Spleen (tissue), 11 donors: ENCODE results near the gene WDR49. TPM values are rescaled to one million over a fixed set of nuclear protein-coding genes. Genes with fewer than 3 reads are reported as not detected.

Source experiments
- DNase-seq: peaks from one replicate; pipeline ENCODE4 v3.0.0-alpha.2; 2020
- H3K27ac ChIP-seq, 8 donors: fragments of 200-600 bp; sonication (generic) in 7 of 8; 1 replicate in 4 of 8; 2 replicates in 4 of 8; pipeline versions ENCODE4 v1.5.0 to v1.8.0; 2016 to 2021; ENCODE audit warnings: inconsistent platforms in 4 of 8, mild to moderate bottlenecking in 4 of 8, moderate library complexity in 1 of 8
- H3K27me3 ChIP-seq, 7 donors: fragments of 200-600 bp; sonication (generic) in 6 of 7; replicated peaks in 1 of 7; 1 replicate in 4 of 7; 2 replicates in 3 of 7; pipeline versions ENCODE4 v1.5.0 to v1.8.0; 2016 to 2021; ENCODE audit warnings: inconsistent platforms in 3 of 7, mild to moderate bottlenecking in 1 of 7
- H3K36me3 ChIP-seq, 6 donors: fragments of 200-600 bp; sonication (generic) in 5 of 6; 1 replicate in 4 of 6; 2 replicates in 2 of 6; pipeline versions ENCODE4 v1.5.0 to v1.8.0; 2016 to 2021; ENCODE audit warnings: inconsistent platforms in 2 of 6
- H3K4me1 ChIP-seq, 6 donors: fragments of 200-600 bp; sonication (generic) in 5 of 6; 1 replicate in 3 of 6; 2 replicates in 3 of 6; pipeline versions ENCODE4 v1.5.0 to v1.8.0; 2016 to 2021; ENCODE audit warnings: inconsistent platforms in 3 of 6
- H3K4me3 ChIP-seq, 8 donors: fragments of 200-600 bp; sonication (generic) in 7 of 8; 1 replicate in 4 of 8; 2 replicates in 4 of 8; pipeline versions ENCODE4 v1.5.0 to v1.8.0; 2016 to 2021; ENCODE audit warnings: inconsistent platforms in 4 of 8, mild to moderate bottlenecking in 4 of 8, moderate library complexity in 2 of 8
- H3K9me3 ChIP-seq, 8 donors: fragments of 200-600 bp; sonication (generic) in 7 of 8; 1 replicate in 4 of 8; 2 replicates in 4 of 8; pipeline versions ENCODE4 v1.5.0 to v1.8.0; 2016 to 2021; ENCODE audit warnings: inconsistent platforms in 4 of 8
- POLR2A ChIP-seq, 3 donors: fragments of 450-650 bp; IDR thresholded peaks; one replicate each; pipeline ENCODE4 v1.5.1; 2017; ENCODE audit warnings: antibody characterized with exemption in 3 of 3, mild to moderate bottlenecking in 1 of 3
- POLR2AphosphoS5 ChIP-seq, 3 donors: sonication (generic); formaldehyde crosslinking; IDR thresholded peaks; one replicate each; pipeline ENCODE4 v1.5.1; 2017; ENCODE audit warnings: antibody characterized with exemption in 3 of 3
- WGBS, 5 donors: extraction: QIAGEN DNeasy Blood & Tissue Kit in 3 of 5; methylation state at CpG; one replicate each; pipeline versions ENCODE4 v1.1.5 to v1.1.7; 2013 to 2018; 5-methylcytosine and 5-hydroxymethylcytosine counted together
- intact Hi-C: fragments of 100-400 bp; cut with DNase I; formaldehyde crosslinking; loops from one replicate; pipeline ENCODE4 v1.15.0; 2023; ENCODE audit warnings: low total_unique reads
- polyA plus RNA-seq, 3 donors: library from polyadenylated mRNA; stranded (reverse); fragments of 200-250 nt; gene quantifications; one replicate each; pipeline ENCODE4 v1.2.1, GENCODE V29; 2013
- total RNA-seq, 7 donors: library from RNA; depleted of rRNA in 3 of 7; stranded (reverse); fragments of >200 nt in 3 of 7; fragmentation: NEBNext Ultra II Directional in 4 of 7; extraction: Animal tissue kit (Norgen Biotek cat#: 25700) in 4 of 7; gene quantifications; one replicate each; pipeline versions ENCODE4 v1.1.0 to v1.2.1, GENCODE V29; 2016 to 2021
- TF ChIP-seq, protein P1 (sequence below), 11 experiments: fragments of 200-600 bp in 7 of 11; fragments of 450-650 bp in 4 of 11; sonication (generic) in 4 of 11; IDR thresholded peaks in 8 of 11; conservative IDR thresholded peaks in 3 of 11; 1 replicate in 7 of 11; 2 replicates in 4 of 11; pipeline versions ENCODE4 v1.4.0 to v1.8.0; 2016 to 2021; ENCODE audit warnings: antibody characterized with exemption in 11 of 11, inconsistent platforms in 4 of 11, mild to moderate bottlenecking in 1 of 11
- donor health status: healthy with polysubstance abuse.
- donor health status: DM: no; HTN: no; CAD: no; lungs with moderate emphysema.
- donor health status: DM: no; HTN: no; CAD: no.
- donor health status: Bipolar disorder and iron deficiency.
- donor health status: healthy.
- donor health status: DM: no; HTN: no; CAD: no.
- donor health status: DM: yes; HTN: yes; CAD: no.

WDR49 gene
- total and polyA plus RNA-seq, 10 donors: 0.04 to 10.6 (median 1.4) TPM

DNA sequence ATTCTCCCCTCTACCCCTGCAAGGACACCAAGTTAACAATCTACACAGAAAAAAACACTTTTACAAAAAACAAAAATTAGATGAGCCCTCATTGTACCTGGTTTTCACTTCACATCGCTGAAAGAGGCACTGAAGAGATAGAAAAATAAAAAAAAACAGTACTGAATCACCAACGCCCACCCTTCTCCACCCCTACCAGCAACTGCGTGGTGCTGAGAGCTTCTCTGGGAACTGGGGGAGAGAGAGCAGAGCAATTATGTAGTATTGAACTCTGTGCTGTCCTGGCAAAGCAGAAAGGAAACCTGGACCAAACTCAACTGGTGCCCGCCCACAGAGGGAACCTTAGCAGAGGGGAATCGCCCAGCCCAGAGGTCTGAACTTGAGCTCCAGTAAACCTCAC lies 44.6 kb downstream of the WDR49 start:
- H3K9me3 ChIP-seq: no peaks in the 10 kb centered on the region
- no peaks in the 10 kb centered on the region for H3K36me3 ChIP-seq
- H3K27me3 ChIP-seq: no peaks in the 10 kb centered on the region
- no peak for DNase-seq
- WGBS, 5 donors: 84 to 92% (median 86%) methylated on average over 5 of the region's 5 CpGs
- no peak overlapping the region for H3K4me3 ChIP-seq
- H3K4me1 ChIP-seq: no peaks in the 10 kb centered on the region
- TF ChIP-seq POLR2AphosphoS5 (IDR thresholded peaks at IDR 0.05) (no peak), POLR2A (IDR thresholded peaks at IDR 0.05) (no peak)
- TF ChIP-seq, protein P1, sequence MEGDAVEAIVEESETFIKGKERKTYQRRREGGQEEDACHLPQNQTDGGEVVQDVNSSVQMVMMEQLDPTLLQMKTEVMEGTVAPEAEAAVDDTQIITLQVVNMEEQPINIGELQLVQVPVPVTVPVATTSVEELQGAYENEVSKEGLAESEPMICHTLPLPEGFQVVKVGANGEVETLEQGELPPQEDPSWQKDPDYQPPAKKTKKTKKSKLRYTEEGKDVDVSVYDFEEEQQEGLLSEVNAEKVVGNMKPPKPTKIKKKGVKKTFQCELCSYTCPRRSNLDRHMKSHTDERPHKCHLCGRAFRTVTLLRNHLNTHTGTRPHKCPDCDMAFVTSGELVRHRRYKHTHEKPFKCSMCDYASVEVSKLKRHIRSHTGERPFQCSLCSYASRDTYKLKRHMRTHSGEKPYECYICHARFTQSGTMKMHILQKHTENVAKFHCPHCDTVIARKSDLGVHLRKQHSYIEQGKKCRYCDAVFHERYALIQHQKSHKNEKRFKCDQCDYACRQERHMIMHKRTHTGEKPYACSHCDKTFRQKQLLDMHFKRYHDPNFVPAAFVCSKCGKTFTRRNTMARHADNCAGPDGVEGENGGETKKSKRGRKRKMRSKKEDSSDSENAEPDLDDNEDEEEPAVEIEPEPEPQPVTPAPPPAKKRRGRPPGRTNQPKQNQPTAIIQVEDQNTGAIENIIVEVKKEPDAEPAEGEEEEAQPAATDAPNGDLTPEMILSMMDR (IDR thresholded peaks at IDR 0.05 in 8 of 11, conservative IDR thresholded peaks at IDR 0.05 in 3 of 11): no peak
- no peak overlapping the region for H3K27ac ChIP-seq
- intact Hi-C loops: no loop called here

DNA sequence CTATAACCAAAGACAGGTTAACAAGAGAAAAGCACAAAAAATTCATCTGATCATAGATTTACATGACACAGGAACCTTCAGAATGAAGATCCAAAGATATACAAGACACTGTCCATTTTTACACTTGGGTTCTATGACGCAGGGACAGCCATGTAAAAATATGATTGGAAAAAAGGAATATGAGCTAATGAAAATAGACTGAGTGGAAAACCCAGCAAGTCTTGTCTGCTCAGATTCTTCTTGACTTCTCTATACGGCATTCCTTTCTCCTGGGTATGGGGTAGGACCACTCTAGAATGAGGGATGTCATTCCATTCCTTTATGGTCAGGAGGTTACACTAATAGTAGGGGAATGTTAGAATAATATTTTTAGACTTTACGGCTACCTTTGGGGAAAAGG lies 46.9 kb downstream of the WDR49 start:
- intact Hi-C loops: no loop called here
- 90 to 99% (median 95%) methylated on average over 3 of the region's 3 CpGs for WGBS, 5 donors
- no peaks in the 10 kb centered on the region for H3K27me3 ChIP-seq

DNA sequence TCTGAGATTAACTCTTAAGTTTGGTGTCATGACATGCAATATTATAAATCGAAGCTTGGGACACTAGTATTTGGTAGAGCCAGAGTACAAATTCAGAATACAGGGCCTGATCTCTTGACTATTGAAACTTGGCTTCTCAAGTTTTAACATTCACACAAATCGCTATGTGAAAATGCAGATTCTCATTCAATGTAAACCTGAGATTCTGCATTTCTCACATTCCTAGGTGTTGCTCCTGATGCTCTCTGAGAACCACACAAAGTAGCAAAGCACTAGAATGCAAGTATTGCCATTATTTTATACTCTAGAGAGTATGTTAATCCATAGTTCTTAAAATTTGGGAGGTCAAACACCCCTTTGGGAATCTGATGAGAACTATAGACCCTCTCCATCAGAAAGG lies 47.9 kb downstream of the WDR49 start:
- WGBS, 5 donors: 74 to 96% (median 87%) methylated on average over 2 of the region's 2 CpGs
- intact Hi-C loops: no loop called here

More for the DNA sequence above, 46.9 kb downstream of the WDR49 start:
- Histone ChIP-seq H3K36me3 (no peaks in the 10 kb centered on the region), H3K27ac (no peak overlapping the region), H3K4me3 (no peak overlapping the region), H3K4me1 (no peaks in the 10 kb centered on the region), H3K9me3 (no peaks in the 10 kb centered on the region)
- no peak for DNase-seq
- TF ChIP-seq POLR2A (IDR thresholded peaks at IDR 0.05) (no peak), POLR2AphosphoS5 (IDR thresholded peaks at IDR 0.05) (no peak)
- TF ChIP-seq, protein P1 (IDR thresholded peaks at IDR 0.05 in 8 of 11, conservative IDR thresholded peaks at IDR 0.05 in 3 of 11): no peak

DNA sequence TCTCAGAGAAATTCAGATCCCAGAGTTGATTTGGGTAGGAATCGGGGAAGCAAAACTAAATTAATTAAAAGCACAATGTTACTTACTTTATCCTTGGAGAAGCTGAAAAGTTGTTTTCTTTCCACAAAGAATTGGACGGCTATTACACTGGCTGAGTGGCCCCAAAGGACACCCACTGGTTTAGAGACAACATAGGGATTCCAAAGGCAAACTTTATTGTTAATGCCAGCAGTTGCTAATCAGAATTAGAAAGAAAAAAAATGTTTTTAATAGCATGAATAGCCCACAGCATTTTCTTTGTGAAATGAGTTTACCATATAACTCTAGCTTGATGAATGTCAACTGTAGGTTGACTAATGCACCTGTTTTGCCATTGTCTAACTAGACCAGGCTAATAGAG lies 51.7 kb downstream of the WDR49 start:
- 83 to 90% (median 83%) methylated on average over 2 of the region's 2 CpGs for WGBS, 5 donors
- Histone ChIP-seq H3K4me1 (no peaks in the 10 kb centered on the region), H3K27me3 (no peaks in the 10 kb centered on the region), H3K4me3 (no peak overlapping the region), H3K27ac (no peak overlapping the region), H3K36me3 (no peaks in the 10 kb centered on the region), H3K9me3 (peaks cover 0 to 8% (median 4%) of the 10 kb centered on the region in 8 donors)
- no peak for TF ChIP-seq POLR2A (IDR thresholded peaks at IDR 0.05)
- TF ChIP-seq POLR2AphosphoS5 (IDR thresholded peaks at IDR 0.05): no peak
- TF ChIP-seq, protein P1 (IDR thresholded peaks at IDR 0.05 in 8 of 11, conservative IDR thresholded peaks at IDR 0.05 in 3 of 11): no peak
- intact Hi-C loops: no loop called here
- no peak for DNase-seq

More for the DNA sequence above, 47.9 kb downstream of the WDR49 start:
- H3K27me3 ChIP-seq: no peaks in the 10 kb centered on the region
- no peaks in the 10 kb centered on the region for H3K9me3 ChIP-seq
- H3K36me3 ChIP-seq: no peaks in the 10 kb centered on the region
- H3K4me1 ChIP-seq: no peaks in the 10 kb centered on the region
- no peak overlapping the region for H3K4me3 ChIP-seq
- TF ChIP-seq, protein P1 (IDR thresholded peaks at IDR 0.05 in 8 of 11, conservative IDR thresholded peaks at IDR 0.05 in 3 of 11): no peak
- TF ChIP-seq POLR2A (IDR thresholded peaks at IDR 0.05): no peak
- TF ChIP-seq POLR2AphosphoS5 (IDR thresholded peaks at IDR 0.05): no peak
- no peak overlapping the region for H3K27ac ChIP-seq
- no peak for DNase-seq
